Fibroblast of the aortic adventitia (primary cell): ENCODE results near the gene SPPL3. TPM values are rescaled to one million over a fixed set of nuclear protein-coding genes. Genes with fewer than 3 reads are reported as not detected.

ENCODE experiments used
- DNase-seq: peaks from one replicate; pipeline ENCODE4 v3.0.0-alpha.2; 2010; ENCODE audit warnings: low read depth
- H3K4me3 ChIP-seq: 2 replicates; pipeline ENCODE4 v1.5.1; 2011; ENCODE audit warnings: low read depth, mild to moderate bottlenecking, control low read depth, low read length, moderate library complexity
- total RNA-seq: library from RNA; depleted of rRNA; stranded (reverse); fragments of >200 nt; gene quantifications from 2 replicates; pipeline ENCODE4 v1.2.3, GENCODE V29; 2012; ENCODE audit warnings: low replicate concordance
- TF ChIP-seq, protein P1 (sequence below): IDR thresholded peaks from 2 replicates; pipeline ENCODE4 v1.5.1; 2011; ENCODE audit warnings: mild to moderate bottlenecking, low read length, control low read depth, inconsistent platforms; ENCODE audit not compliant: insufficient read depth

SPPL3 gene
- total RNA-seq, 1 donor, result 18.3 TPM

DNA sequence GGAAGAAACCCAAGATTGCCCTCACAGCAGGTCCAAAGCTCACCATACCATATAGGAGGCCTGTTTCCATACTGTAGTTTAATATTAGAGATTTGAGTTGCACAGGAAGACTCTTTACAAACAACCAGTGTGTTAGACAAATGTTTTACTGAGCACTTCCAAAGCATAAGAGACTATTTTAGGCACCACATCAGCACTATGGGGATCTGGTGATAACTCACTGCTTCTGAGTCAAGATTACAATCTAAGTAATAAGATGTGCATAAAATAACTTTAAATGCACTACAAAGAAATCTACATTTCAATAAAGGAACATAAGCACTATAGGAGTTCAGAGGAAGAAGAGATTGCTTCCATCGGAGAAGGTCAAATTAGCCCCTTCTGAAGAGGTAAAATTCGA, 71.4 kb downstream of the SPPL3 start:
- TF ChIP-seq, protein P1, sequence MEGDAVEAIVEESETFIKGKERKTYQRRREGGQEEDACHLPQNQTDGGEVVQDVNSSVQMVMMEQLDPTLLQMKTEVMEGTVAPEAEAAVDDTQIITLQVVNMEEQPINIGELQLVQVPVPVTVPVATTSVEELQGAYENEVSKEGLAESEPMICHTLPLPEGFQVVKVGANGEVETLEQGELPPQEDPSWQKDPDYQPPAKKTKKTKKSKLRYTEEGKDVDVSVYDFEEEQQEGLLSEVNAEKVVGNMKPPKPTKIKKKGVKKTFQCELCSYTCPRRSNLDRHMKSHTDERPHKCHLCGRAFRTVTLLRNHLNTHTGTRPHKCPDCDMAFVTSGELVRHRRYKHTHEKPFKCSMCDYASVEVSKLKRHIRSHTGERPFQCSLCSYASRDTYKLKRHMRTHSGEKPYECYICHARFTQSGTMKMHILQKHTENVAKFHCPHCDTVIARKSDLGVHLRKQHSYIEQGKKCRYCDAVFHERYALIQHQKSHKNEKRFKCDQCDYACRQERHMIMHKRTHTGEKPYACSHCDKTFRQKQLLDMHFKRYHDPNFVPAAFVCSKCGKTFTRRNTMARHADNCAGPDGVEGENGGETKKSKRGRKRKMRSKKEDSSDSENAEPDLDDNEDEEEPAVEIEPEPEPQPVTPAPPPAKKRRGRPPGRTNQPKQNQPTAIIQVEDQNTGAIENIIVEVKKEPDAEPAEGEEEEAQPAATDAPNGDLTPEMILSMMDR, result no peak
- H3K4me3 ChIP-seq, result no peak overlapping the region

DNA sequence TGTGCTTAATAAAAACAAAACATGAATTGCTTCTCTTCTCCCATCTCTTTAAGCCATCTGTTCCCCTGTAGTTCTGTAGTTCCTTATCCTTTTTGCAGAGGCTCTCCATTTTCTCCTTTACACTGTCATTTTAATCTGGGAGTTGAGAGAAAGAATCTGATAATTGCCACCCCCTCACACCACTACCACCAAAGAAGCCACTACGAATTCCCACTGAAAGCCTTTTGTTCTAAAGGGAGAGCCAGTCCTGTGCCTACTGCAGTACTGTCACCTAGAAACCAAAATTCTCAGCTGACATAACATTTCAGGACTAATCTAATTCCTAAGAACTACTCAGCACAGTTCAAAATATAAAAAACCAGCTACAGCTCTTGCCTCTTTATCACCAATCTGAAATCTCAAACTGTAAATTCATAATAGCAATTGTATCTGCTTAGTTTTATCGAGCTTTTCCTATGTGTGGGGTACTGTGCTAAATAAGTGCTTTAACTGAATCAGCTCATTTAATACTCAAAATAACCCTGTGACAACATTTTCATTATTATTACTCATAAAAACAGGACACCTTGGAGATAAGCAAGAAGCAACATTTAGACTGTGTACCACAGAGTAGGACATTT, 72.4 kb downstream of the SPPL3 start:
- H3K4me3 ChIP-seq, result no peak overlapping the region
- DNase-seq, result no peak
- TF ChIP-seq, protein P1, result no peak

More for the DNA sequence above, 71.4 kb downstream of the SPPL3 start:
- DNase-seq, result no peak

DNA sequence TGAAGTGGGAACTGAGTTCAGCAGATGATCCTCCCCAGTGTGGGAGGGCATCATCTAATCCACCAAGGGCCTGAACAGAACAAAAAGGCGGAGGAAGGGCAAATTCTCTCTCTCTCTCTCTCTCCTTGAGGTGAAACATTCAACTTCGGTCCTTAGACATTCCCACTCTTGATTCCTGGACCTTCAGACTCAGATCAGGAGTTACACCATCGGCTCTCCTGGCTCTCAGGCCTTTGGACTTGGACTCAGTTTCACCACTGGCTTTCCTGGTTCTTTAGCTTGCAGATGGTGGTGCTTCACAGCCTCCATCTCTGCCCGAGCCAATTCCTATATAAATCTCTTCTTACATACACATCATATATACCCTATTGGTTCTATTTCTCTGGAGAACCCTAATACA, 73.2 kb downstream of the SPPL3 start:
- no peak overlapping the region for H3K4me3 ChIP-seq
- DNase-seq, result no peak
- TF ChIP-seq, protein P1, result no peak

DNA sequence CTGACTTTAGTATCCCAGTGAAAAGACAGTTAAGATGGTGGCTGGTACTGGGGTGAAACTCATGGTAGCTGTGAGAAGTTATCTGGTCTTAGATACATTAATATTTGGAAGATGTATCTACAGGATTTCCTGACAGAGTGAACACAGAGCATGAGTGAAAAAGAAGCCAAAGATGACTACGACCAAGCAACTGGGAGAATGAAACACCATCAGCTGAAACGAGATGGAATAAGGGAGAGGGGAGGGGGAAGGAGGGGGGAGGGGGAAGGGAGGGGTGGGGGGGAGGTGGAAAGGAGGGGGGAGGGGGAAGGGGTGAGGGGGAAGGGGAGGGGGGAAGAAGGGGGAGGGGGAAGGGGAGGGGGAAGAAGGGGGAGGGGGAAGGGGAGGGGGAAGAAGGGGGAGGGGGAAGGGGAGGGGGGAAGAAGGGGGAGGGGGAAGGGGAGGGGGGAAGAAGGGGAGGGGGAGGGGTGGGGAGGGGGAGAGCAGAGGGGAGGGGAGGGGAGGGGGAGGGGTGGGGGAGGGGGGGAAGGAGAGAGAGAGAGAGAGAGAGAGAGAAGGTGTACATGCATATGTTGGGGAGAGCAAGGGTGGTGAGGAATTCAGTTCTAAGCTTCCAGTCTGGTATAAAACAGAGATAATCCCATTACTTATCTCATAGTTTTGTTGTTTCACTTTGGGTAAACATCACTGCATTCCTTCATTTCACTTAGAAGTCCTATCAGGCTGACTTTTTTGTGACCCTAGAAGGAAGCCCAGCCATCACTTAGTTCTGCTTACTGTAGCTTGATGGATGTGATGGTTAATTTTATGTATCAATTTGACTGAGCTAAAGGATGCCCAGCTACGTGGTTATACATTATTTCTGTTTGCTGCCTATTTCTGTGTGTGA, 73.9 kb downstream of the SPPL3 start:
- DNase-seq, result no peak
- no peak overlapping the region for H3K4me3 ChIP-seq
- TF ChIP-seq, protein P1, result no peak

DNA sequence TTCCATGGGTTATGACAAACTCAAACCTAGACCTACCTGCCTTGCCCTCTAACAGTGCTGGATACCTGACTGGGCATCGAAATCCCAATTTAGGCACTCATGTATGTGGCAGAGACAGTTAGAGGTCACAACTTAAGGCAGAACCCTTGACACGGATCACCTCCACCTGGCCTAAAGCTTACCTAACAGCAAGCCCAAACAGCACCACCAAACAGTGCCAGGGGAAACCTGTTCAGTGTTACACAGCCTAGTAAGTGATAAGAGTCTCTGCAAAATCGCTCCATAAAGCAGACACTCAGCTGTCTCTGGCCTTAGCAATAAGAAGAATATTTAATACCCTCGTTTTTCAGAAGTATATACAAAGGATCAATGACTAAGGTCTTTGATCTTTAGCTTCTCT, 77.8 kb downstream of the SPPL3 start:
- TF ChIP-seq, protein P1, result no peak
- no peak for DNase-seq
- no peak overlapping the region for H3K4me3 ChIP-seq

DNA sequence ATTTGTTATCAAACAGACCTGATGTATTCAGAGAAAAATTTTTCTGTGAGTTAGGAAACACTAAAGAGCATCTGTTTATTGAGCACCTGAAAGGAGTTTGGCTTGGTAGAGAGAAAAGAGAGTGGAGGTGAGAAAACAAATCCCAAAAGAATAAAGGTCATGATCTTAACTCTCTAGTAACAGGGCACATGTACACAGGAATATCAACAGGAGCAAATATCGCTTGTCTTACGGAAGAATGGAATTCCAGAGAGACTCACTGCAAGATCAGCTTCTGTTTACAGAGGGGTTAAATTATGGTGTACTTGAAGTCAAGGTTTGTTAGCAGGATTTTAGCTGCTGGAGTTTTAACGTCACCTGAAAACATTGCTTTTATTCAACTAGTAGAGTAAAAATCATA, 78.8 kb downstream of the SPPL3 start:
- DNase-seq, result no peak
- TF ChIP-seq, protein P1, result no peak
- H3K4me3 ChIP-seq, result no peak overlapping the region
